Activated CD8-positive, alpha-beta memory T cell treated with anti-CD3 and anti-CD28 coated beads, Interleukin-2, amount 50 U/mL, for 24 hours (primary cell): Measurements from ENCODE around the gene DGKD.
"Not testable (repeated sequence)": the region's sequence is repeated elsewhere in the genome, so short reads cannot be mapped to it uniquely, and the experiment has no call there.

Source experiments
- DNase-seq: peaks from one replicate; pipeline ENCODE4 v3.0.0-alpha.2; 2020; ENCODE audit errors: extremely low read depth

The DGKD gene

GRCh38 chr2:233360771-233361176, 6.5 kb downstream of the DGKD start:
- DNase-seq, result no peak

GRCh38 chr2:233361297-233361696, 7.0 kb downstream of the DGKD start:
- no peak for DNase-seq

- no peak for DNase-seq
Observed at GRCh38 chr2:233362742-233363141, 8.4 kb downstream of the DGKD start.

GRCh38 chr2:233363744-233364235, 9.5 kb downstream of the DGKD start:
- DNase-seq, result no peak

DNA sequence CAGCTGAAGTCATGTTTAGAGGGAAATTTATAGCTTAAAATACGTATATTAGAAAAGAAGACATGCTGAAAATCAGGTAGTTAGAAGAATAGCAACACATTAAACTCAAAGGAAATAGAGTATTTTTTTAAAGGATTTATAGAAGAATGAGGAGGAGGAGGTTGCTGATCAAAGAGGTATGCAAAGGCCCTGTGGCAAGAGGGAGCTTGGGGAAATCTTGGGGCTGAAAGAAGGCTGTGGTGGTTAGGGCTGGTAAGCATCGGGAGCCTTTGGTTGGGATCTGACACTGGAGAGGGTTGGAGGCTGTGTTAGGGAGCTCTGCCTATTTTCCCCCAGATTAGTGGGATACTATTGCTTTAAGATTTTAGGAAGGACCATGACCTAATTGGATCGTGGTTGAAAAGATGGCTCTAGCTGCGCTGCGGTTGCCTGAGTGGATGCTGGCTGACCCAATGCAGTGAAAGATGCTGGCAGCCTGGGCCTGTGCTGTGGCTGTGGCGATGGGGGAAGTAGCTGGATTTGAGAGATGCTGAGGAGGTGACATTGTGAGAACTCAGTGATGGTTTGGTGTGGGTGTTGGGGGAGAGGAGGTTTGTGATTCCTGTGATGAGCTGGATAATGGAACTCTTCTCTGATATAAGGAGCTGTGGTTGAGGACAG, 11.7 kb downstream of the DGKD start:
- no peak for DNase-seq

GRCh38 chr2:233367586-233367985, 13.3 kb downstream of the DGKD start:
- DNase-seq, result no peak

- DNase-seq, result no peak
Observed at GRCh38 chr2:233368756-233369155, 14.5 kb downstream of the DGKD start.

- DNase-seq, result no peak
Observed at GRCh38 chr2:233369462-233369861, 15.2 kb downstream of the DGKD start.

DNA sequence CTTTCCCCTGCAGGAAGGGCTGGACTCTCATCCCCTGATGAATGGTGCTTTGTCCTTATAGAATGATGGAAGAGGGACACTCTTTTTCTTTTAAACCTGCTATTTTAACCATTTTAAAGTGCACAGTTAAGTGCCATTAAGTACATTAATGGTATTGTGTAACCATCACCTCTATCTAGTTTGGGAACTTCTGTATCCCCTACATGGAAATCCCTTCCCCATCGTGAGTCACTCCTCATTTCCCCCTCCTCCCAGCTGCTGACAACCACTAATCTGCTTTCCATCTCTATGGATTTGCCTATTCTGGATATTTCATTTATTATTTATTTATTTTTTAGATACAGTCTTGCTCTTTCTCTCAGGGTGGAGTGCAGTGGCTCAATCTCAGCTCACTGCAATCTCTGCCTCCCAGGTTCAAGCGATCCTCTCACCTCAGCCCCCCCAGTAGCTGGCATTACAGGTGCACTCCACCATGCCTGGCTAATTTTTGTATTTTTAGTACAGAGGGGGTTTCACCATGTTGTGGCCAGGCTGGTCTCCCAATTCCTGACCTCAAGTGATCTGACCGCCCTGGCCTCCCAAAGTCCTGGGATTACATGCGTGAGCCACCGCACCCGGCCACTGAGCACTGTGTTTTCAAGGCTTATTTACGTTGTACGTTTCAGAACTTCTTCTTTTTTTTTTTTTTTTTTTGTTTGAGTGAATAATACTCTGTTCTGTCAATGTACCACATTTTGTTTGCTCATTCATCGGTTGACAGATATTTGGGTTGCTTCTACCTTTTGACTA, 15.8 kb downstream of the DGKD start:
- no peak for DNase-seq

GRCh38 chr2:233371641-233372040, 17.3 kb downstream of the DGKD start:
- no peak for DNase-seq

- DNase-seq, result no peak
Observed at GRCh38 chr2:233372855-233373254, 18.6 kb downstream of the DGKD start.

DNA sequence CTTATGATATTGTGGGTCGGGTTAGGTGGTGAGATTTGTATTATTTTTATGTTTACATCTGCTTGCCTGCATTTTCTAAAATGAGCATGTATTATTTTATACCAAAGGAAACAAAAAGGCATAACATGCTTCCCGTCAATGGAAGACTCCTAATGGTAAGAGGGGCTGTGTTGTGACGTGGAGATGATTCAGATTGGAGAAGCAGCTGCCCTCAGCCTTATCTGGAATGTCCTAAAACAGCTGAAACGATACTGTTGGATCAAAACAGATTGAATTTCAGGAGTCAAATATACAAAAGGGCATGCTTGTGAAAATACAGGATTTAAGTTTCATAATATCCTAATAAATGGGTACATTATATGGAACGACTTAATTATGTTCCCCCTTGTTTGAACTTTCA, 19.0 kb downstream of the DGKD start:
- DNase-seq, result no peak

- DNase-seq, result not testable (repeated sequence)
Observed at GRCh38 chr2:233374776-233375175, 20.5 kb downstream of the DGKD start.

- no peak for DNase-seq
Observed at GRCh38 chr2:233375490-233376314, 21.4 kb downstream of the DGKD start.

DNA sequence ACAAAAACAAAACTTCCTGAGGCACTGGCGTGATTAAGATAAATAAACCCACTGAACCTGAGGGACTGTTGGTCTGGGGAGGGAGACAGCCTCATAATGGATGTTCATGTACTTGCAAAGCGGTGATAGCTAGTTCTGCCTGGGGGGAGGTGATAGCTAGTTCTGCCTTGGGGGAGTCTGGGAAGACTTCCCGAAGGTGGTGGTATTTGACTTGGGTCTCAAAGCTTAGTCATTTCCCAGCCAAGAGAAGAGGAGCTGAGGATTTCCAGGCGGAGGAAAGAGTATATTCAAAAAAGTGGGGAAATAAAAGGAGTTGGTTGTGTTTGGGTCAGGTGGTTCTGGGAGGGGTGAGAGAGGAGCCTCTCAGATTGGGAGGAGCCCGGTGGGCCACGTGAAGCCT, 24.7 kb downstream of the DGKD start:
- DNase-seq, result no peak

GRCh38 chr2:233379441-233379840, 25.1 kb downstream of the DGKD start:
- DNase-seq, result no peak

DNA sequence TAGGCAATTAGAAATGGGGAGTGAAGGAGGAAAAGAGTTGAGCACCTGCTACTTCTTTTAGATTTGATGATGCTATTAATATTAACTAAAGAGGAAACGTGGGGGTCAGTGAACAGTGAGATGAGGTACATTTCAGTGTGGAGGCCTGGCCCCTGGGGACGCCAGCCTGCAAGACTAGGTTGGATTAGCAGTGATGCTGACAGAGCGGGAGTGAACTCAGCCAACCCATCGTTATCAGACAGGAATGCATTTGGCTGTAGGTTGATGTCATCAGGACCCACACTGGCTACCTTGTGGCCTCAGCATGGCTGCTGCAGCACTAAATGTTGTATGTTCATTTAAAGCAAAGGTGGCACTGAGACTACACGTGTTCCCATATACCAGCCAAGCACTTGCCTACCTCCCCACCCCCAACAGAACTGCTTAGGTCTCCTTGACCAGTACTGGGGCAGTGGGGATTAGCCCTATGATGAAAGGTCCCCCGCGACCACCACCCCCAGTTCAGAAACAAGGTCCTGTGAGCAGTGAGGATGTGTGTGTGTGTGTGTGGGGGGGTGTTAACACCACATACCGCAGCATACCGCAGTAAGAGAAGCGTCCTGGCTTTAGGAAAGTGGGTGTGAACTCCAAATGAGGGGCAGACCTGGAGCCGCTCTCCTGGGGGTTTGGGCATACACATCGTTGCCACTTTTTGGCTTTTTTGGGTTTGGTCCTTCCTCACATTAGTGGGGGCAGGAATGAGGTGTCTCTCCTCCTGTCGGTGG, 26.0 kb downstream of the DGKD start:
- no peak for DNase-seq

DNA sequence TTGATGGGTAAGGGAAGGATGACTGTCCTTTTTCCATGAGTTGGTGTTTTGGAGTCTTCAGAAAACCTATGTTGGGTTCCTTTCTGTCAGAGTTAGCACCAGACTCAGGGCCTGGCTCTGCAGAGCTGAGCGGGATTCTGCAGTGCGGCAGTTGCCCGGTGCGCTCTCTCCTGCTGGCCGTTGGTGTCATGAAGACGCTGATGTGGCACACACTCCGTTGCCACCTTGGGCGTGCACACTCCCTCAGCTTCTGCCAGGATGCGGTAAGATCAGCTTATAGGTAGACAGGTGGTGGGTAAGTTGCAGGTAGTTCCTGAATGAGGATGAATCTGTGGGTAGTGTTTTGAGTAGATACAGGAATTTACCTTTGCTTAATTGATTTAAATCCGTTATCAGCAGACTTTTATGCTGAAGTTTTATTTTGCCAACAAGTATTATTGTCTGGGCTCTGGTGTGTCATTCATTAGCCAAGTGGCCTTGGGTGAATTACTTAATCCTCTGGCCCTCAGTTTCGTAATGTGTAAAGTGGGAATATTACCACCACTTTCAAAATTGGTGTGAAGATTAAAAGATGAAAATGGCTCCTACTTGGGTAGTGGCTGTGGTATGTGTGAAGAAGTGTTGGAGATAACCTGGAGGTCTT, 26.8 kb downstream of the DGKD start:
- no peak for DNase-seq

- no peak for DNase-seq
Observed at GRCh38 chr2:233381638-233381995, 27.3 kb downstream of the DGKD start.

- DNase-seq, result no peak
Observed at GRCh38 chr2:233384015-233384414, 29.7 kb downstream of the DGKD start.

DNA sequence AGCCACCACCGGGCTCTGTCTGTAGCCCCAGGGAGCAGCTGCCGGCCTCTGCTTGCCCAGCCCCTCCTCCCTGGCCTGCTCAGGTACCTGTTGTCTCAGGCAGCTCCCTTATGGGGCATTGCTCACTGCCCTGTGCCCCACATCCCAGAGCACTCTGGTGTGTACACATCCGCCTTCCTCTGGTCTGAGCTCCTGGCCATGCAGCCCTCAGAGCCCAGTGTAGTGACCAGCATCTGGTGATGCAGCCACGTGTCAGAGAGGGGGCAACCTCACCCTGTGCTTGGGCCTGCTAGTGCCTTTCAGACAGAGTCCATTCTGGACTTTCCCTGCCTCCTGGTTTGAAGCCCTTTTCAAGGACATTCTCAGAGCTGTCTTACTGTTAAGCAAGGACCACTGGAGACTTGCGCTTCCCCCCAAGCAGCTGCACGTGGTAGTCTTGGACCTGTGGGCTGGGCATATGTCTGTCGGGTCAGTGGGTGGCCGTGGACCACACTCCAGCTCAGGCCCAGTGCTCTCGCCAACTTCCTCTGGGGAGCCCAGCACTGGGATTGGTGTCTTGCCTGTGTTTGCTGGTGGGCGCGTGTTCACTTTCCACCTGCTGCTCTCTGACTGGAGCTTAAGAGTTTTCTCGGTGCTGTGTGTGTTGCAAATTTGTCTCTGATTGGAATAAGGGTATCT, 30.7 kb downstream of the DGKD start:
- no peak for DNase-seq
